Right lobe of liver (tissue), 4 donors: ENCODE data around the gene C9orf50.

Source experiments
- CTCF ChIP-seq, 4 donors: fragments of 200-600 bp in 3 of 4; fragments of 450-650 bp in 1 of 4; IDR thresholded peaks; one replicate each; pipeline versions ENCODE4 v1.5.1 to v1.8.0; 2016 to 2022; ENCODE audit warnings: antibody characterized with exemption in 4 of 4, mild to moderate bottlenecking in 2 of 4
- POLR2A ChIP-seq: fragments of 450-650 bp; IDR thresholded peaks from one replicate; pipeline ENCODE4 v1.6.1; 2017; ENCODE audit warnings: antibody characterized with exemption, mild to moderate bottlenecking
- donor health status: DM: no; HTN: no; CAD: no.
- donor health status: DM: no; HTN: no; CAD: no.
- donor health status: DM: no; HTN: yes; CAD: no.

- TF ChIP-seq CTCF (IDR thresholded peaks at IDR 0.05) (no peak), POLR2A (no peak)
Measured at GRCh38 chr9:129576546-129577543, 44.1 kb downstream of the C9orf50 start.
